GM21390 (cell line): Measurements from ENCODE around the gene IQSEC1.

Source experiments
- ATAC-seq: cut with Tn5 transposase; IDR thresholded peaks from one replicate; pipeline ENCODE4 v1.9.1; 2021; ENCODE audit not compliant: unreplicated experiment

The IQSEC1 gene

GRCh38 chr3:13069495-13069894, 3.7 kb downstream of the IQSEC1 start:
- peak; percentile 50 for ATAC-seq

- no peak for ATAC-seq
Observed at GRCh38 chr3:13068269-13069010, 4.8 kb downstream of the IQSEC1 start.

GRCh38 chr3:13067778-13068177, 5.5 kb downstream of the IQSEC1 start:
- ATAC-seq: no peak

GRCh38 chr3:13066834-13067233, 6.4 kb downstream of the IQSEC1 start:
- no peak for ATAC-seq

- ATAC-seq: no peak
Observed at GRCh38 chr3:13066236-13066635, 7.0 kb downstream of the IQSEC1 start.

GRCh38 chr3:13065727-13066126, 7.5 kb downstream of the IQSEC1 start:
- ATAC-seq: no peak

GRCh38 chr3:13064964-13065363, 8.3 kb downstream of the IQSEC1 start:
- no peak for ATAC-seq

- no peak for ATAC-seq
Observed at GRCh38 chr3:13064159-13064868, 8.9 kb downstream of the IQSEC1 start.

- no peak for ATAC-seq
Observed at GRCh38 chr3:13063225-13063624, 10.0 kb downstream of the IQSEC1 start.

GRCh38 chr3:13062647-13063046, 10.6 kb downstream of the IQSEC1 start:
- no peak for ATAC-seq

- ATAC-seq: no peak
Observed at GRCh38 chr3:13060341-13060910, 12.8 kb downstream of the IQSEC1 start.

- ATAC-seq: no peak
Observed at GRCh38 chr3:13058346-13059120, 14.7 kb downstream of the IQSEC1 start.

- no peak for ATAC-seq
Observed at GRCh38 chr3:13057282-13058040, 15.8 kb downstream of the IQSEC1 start.

GRCh38 chr3:13055634-13056033, 17.6 kb downstream of the IQSEC1 start:
- no peak for ATAC-seq

- no peak for ATAC-seq
Observed at GRCh38 chr3:13054341-13055285, 18.6 kb downstream of the IQSEC1 start.

- ATAC-seq: no peak
Observed at GRCh38 chr3:13053893-13054292, 19.3 kb downstream of the IQSEC1 start.

GRCh38 chr3:13053420-13053819, 19.8 kb downstream of the IQSEC1 start:
- ATAC-seq: no peak

- no peak for ATAC-seq
Observed at GRCh38 chr3:13052191-13052820, 20.9 kb downstream of the IQSEC1 start.

GRCh38 chr3:13051581-13051980, 21.6 kb downstream of the IQSEC1 start:
- ATAC-seq: no peak
